Measurements from ENCODE around the gene ELP6. TPM values are rescaled to one million over a fixed set of nuclear protein-coding genes. Genes with fewer than 3 reads are reported as not detected.

The ELP6 gene
- total and polyA plus RNA-seq, 9 of the 15 experiments (the other 6 are each of a cell fraction or from before 2014, with no cell fraction given) = 76.9 to 198 (median 83.3) TPM

DNA sequence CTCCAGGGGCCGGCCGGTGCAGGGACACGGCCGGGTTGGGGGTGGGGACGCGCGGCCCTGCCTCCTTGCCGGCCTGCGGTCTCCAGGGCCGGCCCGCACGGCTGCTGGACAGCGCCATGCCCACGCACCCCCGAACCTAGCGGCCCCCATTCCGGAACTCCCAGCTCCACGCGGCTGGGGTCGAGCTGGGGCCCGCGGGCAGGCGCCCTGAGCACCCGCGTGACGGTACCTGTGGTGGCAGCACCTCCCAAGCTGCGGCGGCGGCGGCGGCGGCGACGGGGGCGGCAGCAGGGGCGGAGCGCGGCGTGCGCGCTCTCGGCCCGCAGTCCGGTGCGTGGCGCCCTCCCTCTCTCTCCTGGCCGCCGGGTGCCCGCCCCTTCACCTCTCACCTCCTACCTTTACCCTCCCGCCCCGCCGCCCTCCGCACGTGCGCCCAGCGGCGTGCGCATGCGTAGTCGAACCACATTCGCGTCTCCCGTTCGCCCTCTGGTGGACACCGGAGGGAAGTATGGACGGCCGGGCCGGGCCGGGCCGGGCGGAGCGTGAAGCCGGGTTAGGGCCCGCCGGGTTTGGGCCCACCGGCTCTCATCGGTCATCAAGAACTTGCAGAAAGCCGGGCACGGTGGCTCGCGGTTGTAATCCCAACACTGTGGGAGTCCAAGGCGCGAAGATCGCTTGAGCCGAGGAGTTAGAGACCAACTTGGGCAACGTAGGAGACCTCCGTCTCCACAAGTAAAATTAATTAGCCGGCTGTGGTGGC is 37.8 kb downstream of the ELP6 start, which contains the start of gene SCAP (continued):
- TF ChIP-seq RNF219 (CRISPR knock-in tag; IDR thresholded peaks at IDR 0.05) (no peak), EGR1 (conservative IDR thresholded peaks at IDR 0.05) (peak; percentile 89), ZNF232 (CRISPR knock-in tag; IDR thresholded peaks at IDR 0.05) (0 out of 2 replicates have a peak, but pooled peaks have one; percentile 33), NCOA1 (IDR thresholded peaks at IDR 0.05; ENCODE audit: low read depth) (no peak; the same call in 1 of the 2 replicates), PML (IDR thresholded peaks at IDR 0.05; ENCODE audit: low read length) (peak; percentile 26; the same call in 1 of the 2 replicates), JUNB (CRISPR knock-in tag; conservative IDR thresholded peaks at IDR 0.05) (no peak), KHSRP (IDR thresholded peaks at IDR 0.05) (no peak), ZNF212 (CRISPR knock-in tag; IDR thresholded peaks at IDR 0.05) (no peak), DIDO1 (tag; IDR thresholded peaks at IDR 0.05; ENCODE audit: low read depth) (peak; percentile 92), FOXA1 (IDR thresholded peaks at IDR 0.05; ENCODE audit: borderline replicate concordance) (no peak), NR2F6 (CRISPR knock-in tag; IDR thresholded peaks at IDR 0.05) (0 out of 2 replicates have a peak, but pooled peaks have one; percentile 18), RBM15 (IDR thresholded peaks at IDR 0.05; ENCODE audit: insufficient read depth, low read length) (no peak), NFE2L1 (tag; IDR thresholded peaks at IDR 0.05; ENCODE audit: borderline replicate concordance, low read depth) (no peak), KLF6 (CRISPR knock-in tag; IDR thresholded peaks at IDR 0.05; ENCODE audit: borderline replicate concordance) (no peak), ZFPM2 (CRISPR knock-in tag; IDR thresholded peaks at IDR 0.05) (no peak), MEF2D (tag; conservative IDR thresholded peaks at IDR 0.05; ENCODE audit: low read depth) (0 out of 2 replicates have a peak, but pooled peaks have one; percentile 63)
- TF ChIP-seq, protein P1, sequence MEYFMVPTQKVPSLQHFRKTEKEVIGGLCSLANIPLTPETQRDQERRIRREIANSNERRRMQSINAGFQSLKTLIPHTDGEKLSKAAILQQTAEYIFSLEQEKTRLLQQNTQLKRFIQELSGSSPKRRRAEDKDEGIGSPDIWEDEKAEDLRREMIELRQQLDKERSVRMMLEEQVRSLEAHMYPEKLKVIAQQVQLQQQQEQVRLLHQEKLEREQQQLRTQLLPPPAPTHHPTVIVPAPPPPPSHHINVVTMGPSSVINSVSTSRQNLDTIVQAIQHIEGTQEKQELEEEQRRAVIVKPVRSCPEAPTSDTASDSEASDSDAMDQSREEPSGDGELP (CRISPR knock-in tag; IDR thresholded peaks at IDR 0.05; ENCODE audit: borderline replicate concordance) = peak; percentile 95
- TF ChIP-seq, protein P2, sequence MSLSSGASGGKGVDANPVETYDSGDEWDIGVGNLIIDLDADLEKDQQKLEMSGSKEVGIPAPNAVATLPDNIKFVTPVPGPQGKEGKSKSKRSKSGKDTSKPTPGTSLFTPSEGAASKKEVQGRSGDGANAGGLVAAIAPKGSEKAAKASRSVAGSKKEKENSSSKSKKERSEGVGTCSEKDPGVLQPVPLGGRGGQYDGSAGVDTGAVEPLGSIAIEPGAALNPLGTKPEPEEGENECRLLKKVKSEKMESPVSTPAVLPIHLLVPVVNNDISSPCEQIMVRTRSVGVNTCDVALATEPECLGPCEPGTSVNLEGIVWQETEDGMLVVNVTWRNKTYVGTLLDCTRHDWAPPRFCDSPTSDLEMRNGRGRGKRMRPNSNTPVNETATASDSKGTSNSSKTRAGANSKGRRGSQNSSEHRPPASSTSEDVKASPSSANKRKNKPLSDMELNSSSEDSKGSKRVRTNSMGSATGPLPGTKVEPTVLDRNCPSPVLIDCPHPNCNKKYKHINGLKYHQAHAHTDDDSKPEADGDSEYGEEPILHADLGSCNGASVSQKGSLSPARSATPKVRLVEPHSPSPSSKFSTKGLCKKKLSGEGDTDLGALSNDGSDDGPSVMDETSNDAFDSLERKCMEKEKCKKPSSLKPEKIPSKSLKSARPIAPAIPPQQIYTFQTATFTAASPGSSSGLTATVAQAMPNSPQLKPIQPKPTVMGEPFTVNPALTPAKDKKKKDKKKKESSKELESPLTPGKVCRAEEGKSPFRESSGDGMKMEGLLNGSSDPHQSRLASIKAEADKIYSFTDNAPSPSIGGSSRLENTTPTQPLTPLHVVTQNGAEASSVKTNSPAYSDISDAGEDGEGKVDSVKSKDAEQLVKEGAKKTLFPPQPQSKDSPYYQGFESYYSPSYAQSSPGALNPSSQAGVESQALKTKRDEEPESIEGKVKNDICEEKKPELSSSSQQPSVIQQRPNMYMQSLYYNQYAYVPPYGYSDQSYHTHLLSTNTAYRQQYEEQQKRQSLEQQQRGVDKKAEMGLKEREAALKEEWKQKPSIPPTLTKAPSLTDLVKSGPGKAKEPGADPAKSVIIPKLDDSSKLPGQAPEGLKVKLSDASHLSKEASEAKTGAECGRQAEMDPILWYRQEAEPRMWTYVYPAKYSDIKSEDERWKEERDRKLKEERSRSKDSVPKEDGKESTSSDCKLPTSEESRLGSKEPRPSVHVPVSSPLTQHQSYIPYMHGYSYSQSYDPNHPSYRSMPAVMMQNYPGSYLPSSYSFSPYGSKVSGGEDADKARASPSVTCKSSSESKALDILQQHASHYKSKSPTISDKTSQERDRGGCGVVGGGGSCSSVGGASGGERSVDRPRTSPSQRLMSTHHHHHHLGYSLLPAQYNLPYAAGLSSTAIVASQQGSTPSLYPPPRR (CRISPR knock-in tag; IDR thresholded peaks at IDR 0.05; ENCODE audit: borderline replicate concordance) = peak; percentile 97
- TF ChIP-seq, protein P3, sequence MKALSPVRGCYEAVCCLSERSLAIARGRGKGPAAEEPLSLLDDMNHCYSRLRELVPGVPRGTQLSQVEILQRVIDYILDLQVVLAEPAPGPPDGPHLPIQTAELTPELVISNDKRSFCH (CRISPR knock-in tag; IDR thresholded peaks at IDR 0.05) = no peak
- TF ChIP-seq, protein P3 (tag; IDR thresholded peaks at IDR 0.05) = peak; percentile 94
